PC-3 (cell line): Measurements from ENCODE around the gene SNCG. TPM values are rescaled to one million over a fixed set of nuclear protein-coding genes. Genes with fewer than 3 reads are reported as not detected.
A peak's percentile ranks its signal among the peaks of the same experiment; 100 is the strongest.

Experiments
- ATAC-seq: fragments of 200-7000 bp; cut with Tn5 transposase; 2 replicates; pipeline ENCODE4 v1.9.1; 2020; ENCODE audit warnings: mild to moderate bottlenecking, moderate library complexity
- BruUV-seq: library from RNA; stranded (reverse); fragments of 400-500 nt; replicated peaks from 2 replicates; lab custom pipeline; 2021; lab: Mats Ljungman, UMichigan
- CTCF ChIA-PET: fragments of 300-600 bp; sonication (Branson Sonifier 250); formaldehyde crosslinking; loops from one replicate; lab custom pipeline; 2022; ENCODE audit warnings: antibody characterized with exemption; lab: Charles Lee
- POLR2A ChIA-PET: fragments of 300-600 bp; sonication (Branson Sonifier 250); formaldehyde crosslinking; loops from one replicate; lab custom pipeline; 2022; ENCODE audit warnings: antibody characterized with exemption; ENCODE audit not compliant: unreplicated experiment; lab: Charles Lee
- DNase-seq: peaks from one replicate; pipeline ENCODE4 v3.0.0-alpha.2; 2015
- H2AFZ ChIP-seq: fragments of 300-600 bp; sonication (generic); 2 replicates; pipeline ENCODE4 v1.6.0; 2016; ENCODE audit warnings: antibody characterized with exemption, low read length
- H3F3A ChIP-seq: fragments of 300-600 bp; sonication (generic); one replicate; pipeline ENCODE4 v1.6.0; 2017; ENCODE audit warnings: antibody characterized with exemption, low read length, control low read depth, mild to moderate bottlenecking; ENCODE audit not compliant: unreplicated experiment
- H3K27ac ChIP-seq: fragments of 300-600 bp; sonication (generic); 2 replicates; pipeline ENCODE4 v1.5.1; 2016; ENCODE audit warnings: mild to moderate bottlenecking, low read length
- H3K27me3 ChIP-seq: fragments of 300-600 bp; sonication (generic); 2 replicates; pipeline ENCODE4 v1.6.1; 2016; ENCODE audit warnings: low read length, mixed read lengths
- H3K36me3 ChIP-seq: fragments of 300-600 bp; sonication (generic); 2 replicates; pipeline ENCODE4 v1.6.1; 2016; ENCODE audit warnings: low read depth, mixed run types, low read length, mixed read lengths
- H3K4me1 ChIP-seq: fragments of 300-600 bp; sonication (generic); 2 replicates; pipeline ENCODE4 v1.5.1; 2016; ENCODE audit warnings: low read length; ENCODE audit not compliant: insufficient read depth
- H3K4me2 ChIP-seq: fragments of 300-600 bp; sonication (generic); 2 replicates; pipeline ENCODE4 v1.6.0; 2016; ENCODE audit warnings: low read length
- H3K4me3 ChIP-seq: fragments of 300-600 bp; sonication (generic); 2 replicates; pipeline ENCODE4 v1.5.1; 2016; ENCODE audit warnings: mild to moderate bottlenecking, low read length, mixed read lengths
- H3K79me2 ChIP-seq: fragments of 300-600 bp; sonication (generic); 2 replicates; pipeline ENCODE4 v1.6.1; 2017; ENCODE audit warnings: low read length, mixed read lengths
- H3K9ac ChIP-seq: fragments of 300-600 bp; sonication (generic); 2 replicates; pipeline ENCODE4 v1.6.0; 2016; ENCODE audit warnings: mild to moderate bottlenecking, low read length
- H3K9me2 ChIP-seq: fragments of 300-600 bp; sonication (generic); replicated peaks from 2 replicates; pipeline ENCODE4 v1.6.1; 2016; ENCODE audit warnings: mixed run types, low read length, mixed read lengths
- H3K9me3 ChIP-seq: fragments of 300-600 bp; sonication (generic); 2 replicates; pipeline ENCODE4 v1.6.1; 2016; ENCODE audit warnings: low read length, mixed read lengths
- H4K20me1 ChIP-seq: fragments of 300-600 bp; sonication (generic); 2 replicates; pipeline ENCODE4 v1.6.1; 2016; ENCODE audit warnings: low read length, mixed read lengths
- EZH2 ChIP-seq: fragments of 300-600 bp; sonication (generic); IDR thresholded peaks from one replicate; pipeline ENCODE4 v1.6.1; 2017; ENCODE audit warnings: antibody characterized with exemption, mild to moderate bottlenecking, low read length; ENCODE audit not compliant: unreplicated experiment
- EZH2phosphoT487 ChIP-seq: fragments of 300-600 bp; sonication (generic); IDR thresholded peaks from 2 replicates; pipeline ENCODE4 v1.6.1; 2018; ENCODE audit warnings: mild to moderate bottlenecking, antibody characterized with exemption, low read length, borderline replicate concordance
- intact Hi-C: fragments of 100-400 bp; cut with micrococcal nuclease; formaldehyde crosslinking; loops from 2 replicates; pipeline ENCODE4 v1.9.0; 2023
- total RNA-seq: library from RNA; depleted of rRNA; stranded (reverse); fragments of >200 nt; gene quantifications from 2 replicates; pipeline ENCODE4 v1.2.3, GENCODE V29; 2014
- TF ChIP-seq, protein P1 (sequence below): fragments of 300-600 bp; sonication (generic); conservative IDR thresholded peaks from 2 replicates; pipeline ENCODE4 v1.5.1; 2017; ENCODE audit warnings: antibody characterized with exemption, low read depth, mild to moderate bottlenecking, low read length

Gene SNCG
- total RNA-seq, 1 experiment from 2014 or later: 2.7 TPM

DNA sequence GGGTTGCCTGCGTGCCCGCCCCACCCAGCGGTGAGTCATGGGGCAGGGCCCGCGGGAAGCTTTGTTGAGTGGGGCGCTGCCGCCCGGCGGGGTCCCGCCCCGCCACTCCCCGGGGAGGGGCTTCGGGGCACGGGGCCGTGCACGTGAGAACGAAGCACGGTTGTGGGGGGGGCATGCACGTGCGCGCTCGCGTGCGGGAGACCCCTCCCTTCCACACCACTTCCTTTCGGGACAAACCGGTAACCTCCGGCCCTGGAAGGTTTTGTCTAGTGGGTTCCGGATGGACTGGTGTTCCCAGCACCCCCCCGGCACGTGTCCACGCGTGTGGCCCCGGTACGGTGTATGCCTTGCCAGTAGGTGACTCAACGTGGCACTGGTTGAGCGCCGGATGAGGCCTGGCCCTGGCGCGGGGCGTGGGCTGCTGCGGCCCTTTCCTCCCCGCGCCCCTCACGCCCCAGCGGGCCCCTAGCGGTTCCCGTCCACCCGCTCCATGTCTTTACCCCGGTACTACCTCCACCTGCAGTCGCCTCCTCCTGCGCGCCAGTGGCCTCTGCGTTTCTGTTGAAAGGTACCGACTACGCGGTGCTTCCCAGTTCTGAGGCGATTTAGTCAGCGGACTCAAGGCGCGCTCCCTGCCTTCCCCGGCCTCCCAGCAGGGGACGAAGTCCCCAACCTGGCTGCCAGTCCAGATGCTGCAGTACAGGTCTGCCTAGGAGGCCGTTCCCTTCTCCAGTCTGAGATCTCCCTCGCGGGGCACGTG, 13.0 kb downstream of the SNCG start:
- ChIA-PET CTCF (interaction anchor here (0.6 kb wide), 1 partner anchor 107 kb away, joined by 3 read pairs; no protein-coding TSS in a partner anchor), POLR2A (interaction anchor here (0.6 to 1.2 kb wide), 3 partner anchors 113 to 189 kb away, joined by 3 to 4 read pairs (median 3); no protein-coding TSS in a partner anchor)
- ATAC-seq: peak; percentile 39
- TSS peak; percentile 14 for BruUV-seq
- Histone ChIP-seq H4K20me1 (peaks cover 5% of the 10 kb centered on the region; the same call in 1 of the 2 replicates), H3K4me3 (peak overlapping the region; percentile 71), H2AFZ (peak overlapping the region; percentile 44; the same call in 1 of the 2 replicates), H3K36me3 (no peaks in the 10 kb centered on the region), H3K9me3 (no peaks in the 10 kb centered on the region), H3K9me2 (no peaks in the 10 kb centered on the region), H3K4me1 (peaks cover 64% of the 10 kb centered on the region), H3K27me3 (no peaks in the 10 kb centered on the region), H3K9ac (peak overlapping the region; percentile 92), H3K27ac (peak overlapping the region; percentile 94), H3F3A (no peaks in the 10 kb centered on the region), H3K4me2 (peak overlapping the region; percentile 90), H3K79me2 (peaks cover 32% of the 10 kb centered on the region)
- DNase-seq: peak; percentile 87
- TF ChIP-seq, protein P1, sequence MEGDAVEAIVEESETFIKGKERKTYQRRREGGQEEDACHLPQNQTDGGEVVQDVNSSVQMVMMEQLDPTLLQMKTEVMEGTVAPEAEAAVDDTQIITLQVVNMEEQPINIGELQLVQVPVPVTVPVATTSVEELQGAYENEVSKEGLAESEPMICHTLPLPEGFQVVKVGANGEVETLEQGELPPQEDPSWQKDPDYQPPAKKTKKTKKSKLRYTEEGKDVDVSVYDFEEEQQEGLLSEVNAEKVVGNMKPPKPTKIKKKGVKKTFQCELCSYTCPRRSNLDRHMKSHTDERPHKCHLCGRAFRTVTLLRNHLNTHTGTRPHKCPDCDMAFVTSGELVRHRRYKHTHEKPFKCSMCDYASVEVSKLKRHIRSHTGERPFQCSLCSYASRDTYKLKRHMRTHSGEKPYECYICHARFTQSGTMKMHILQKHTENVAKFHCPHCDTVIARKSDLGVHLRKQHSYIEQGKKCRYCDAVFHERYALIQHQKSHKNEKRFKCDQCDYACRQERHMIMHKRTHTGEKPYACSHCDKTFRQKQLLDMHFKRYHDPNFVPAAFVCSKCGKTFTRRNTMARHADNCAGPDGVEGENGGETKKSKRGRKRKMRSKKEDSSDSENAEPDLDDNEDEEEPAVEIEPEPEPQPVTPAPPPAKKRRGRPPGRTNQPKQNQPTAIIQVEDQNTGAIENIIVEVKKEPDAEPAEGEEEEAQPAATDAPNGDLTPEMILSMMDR: 0 out of 2 replicates have a peak, but pooled peaks have one; percentile 8
- no peak for TF ChIP-seq EZH2
- TF ChIP-seq EZH2phosphoT487: peak; percentile 98
- intact Hi-C loops: loop anchor here (1.0 kb wide), 1 partner anchor 122 kb away; no protein-coding TSS in a partner anchor

DNA sequence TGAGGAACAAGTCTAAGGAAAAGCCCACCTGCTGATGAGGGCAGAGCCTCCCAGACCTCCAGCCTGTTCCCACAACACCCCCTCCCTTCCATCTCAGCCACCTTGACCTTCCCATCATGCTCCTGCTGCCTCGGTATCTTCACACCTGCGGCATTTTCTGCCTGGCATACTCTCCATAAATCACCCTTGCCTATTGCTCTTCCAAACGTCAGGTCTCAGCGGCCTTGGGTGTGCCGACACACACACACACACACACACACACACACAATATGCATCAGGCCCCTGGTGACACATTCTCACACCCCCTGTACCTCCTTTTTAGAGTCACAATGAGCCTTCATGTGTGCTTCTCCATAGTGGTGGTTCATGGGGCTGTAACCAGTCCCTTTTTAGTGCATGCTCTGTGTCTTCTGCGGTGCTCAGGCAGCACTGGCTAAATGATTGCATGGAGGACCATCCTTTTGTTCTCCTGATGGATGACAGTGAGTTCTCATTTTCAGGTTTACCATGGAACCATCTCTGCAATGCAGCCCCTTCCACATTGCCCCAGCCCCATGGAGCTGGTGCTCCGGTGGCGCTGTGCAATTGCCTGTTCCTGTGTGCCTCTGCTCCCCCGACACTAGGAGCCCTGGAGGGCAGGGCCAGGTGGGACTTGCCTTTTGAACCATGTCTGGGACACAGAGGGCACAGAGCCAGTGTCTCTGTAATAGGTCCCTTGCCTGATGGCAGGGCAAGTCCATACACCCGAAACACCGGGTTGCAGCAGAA, 14.4 kb downstream of the SNCG start:
- Histone ChIP-seq H3K27ac (peak overlapping the region; percentile 94), H3K79me2 (peaks cover 30% of the 10 kb centered on the region), H3K9ac (no peak overlapping the region), H3F3A (no peaks in the 10 kb centered on the region), H3K4me3 (no peak overlapping the region), H3K4me2 (peak overlapping the region; percentile 90), H3K27me3 (no peaks in the 10 kb centered on the region), H3K9me2 (no peaks in the 10 kb centered on the region), H4K20me1 (peaks cover 5% of the 10 kb centered on the region; the same call in 1 of the 2 replicates), H2AFZ (no peak overlapping the region), H3K9me3 (no peaks in the 10 kb centered on the region), H3K36me3 (no peaks in the 10 kb centered on the region), H3K4me1 (peaks cover 52% of the 10 kb centered on the region)
- ChIA-PET POLR2A (no interaction called here), CTCF (no interaction called here)
- intact Hi-C loops: no loop called here
- DNase-seq (no peak), ATAC-seq (no peak)
- TF ChIP-seq, protein P1: no peak
- BruUV-seq: no TSS peak
